Measurements from ENCODE around the gene PPP1R13L.

DNA sequence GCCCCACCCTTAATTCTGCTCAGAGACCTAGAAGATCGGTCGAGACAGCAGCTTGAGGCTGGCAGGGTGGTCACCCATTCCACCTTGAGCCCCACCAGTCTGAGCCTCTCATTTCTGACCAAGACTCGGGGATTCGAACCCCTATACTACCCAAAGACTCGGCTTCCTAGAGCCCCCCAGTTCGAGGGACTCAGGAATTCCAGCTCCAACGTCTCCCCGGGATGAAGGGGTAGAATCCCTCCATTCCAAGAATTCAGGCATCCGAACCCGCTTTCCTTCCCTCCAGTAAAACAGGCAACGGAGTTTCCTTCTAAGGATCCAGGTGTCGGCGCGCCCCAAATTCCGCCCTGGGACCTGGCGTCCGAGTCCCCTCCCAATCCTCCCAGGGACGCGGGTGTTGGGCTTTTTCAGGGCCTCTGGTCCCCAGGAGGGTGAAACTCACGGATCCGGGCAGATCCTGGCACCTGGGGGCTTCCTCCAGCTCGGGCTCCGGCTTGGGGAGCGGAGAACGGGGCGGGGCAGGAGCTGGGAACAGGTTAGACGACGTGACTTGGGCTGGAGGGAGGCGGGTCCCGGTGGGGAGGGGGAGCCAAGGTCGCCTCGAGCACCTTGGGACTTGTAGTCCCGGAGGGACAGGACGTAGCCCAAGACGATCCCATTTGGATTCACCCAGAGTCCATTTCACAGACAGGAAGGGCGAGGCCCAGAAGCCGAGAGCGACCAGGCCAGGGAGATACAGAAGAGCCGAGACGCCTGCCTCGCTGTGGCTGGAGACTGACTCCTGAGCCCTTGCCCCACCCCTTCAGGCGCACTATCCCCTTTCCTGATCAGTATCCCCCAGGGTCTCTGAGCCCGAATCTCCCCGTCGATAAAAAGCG lies at the start of gene PPP1R13L:
- TF ChIP-seq POLR2AphosphoS5 (IDR thresholded peaks at IDR 0.05) = no peak
- TF ChIP-seq, protein P1, sequence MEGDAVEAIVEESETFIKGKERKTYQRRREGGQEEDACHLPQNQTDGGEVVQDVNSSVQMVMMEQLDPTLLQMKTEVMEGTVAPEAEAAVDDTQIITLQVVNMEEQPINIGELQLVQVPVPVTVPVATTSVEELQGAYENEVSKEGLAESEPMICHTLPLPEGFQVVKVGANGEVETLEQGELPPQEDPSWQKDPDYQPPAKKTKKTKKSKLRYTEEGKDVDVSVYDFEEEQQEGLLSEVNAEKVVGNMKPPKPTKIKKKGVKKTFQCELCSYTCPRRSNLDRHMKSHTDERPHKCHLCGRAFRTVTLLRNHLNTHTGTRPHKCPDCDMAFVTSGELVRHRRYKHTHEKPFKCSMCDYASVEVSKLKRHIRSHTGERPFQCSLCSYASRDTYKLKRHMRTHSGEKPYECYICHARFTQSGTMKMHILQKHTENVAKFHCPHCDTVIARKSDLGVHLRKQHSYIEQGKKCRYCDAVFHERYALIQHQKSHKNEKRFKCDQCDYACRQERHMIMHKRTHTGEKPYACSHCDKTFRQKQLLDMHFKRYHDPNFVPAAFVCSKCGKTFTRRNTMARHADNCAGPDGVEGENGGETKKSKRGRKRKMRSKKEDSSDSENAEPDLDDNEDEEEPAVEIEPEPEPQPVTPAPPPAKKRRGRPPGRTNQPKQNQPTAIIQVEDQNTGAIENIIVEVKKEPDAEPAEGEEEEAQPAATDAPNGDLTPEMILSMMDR (IDR thresholded peaks at IDR 0.05; ENCODE audit: poor library complexity, severe bottlenecking) = no peak
- no peak for TF ChIP-seq EP300 (conservative IDR thresholded peaks at IDR 0.05; ENCODE audit: poor library complexity, severe bottlenecking)
- TF ChIP-seq, protein P2, sequence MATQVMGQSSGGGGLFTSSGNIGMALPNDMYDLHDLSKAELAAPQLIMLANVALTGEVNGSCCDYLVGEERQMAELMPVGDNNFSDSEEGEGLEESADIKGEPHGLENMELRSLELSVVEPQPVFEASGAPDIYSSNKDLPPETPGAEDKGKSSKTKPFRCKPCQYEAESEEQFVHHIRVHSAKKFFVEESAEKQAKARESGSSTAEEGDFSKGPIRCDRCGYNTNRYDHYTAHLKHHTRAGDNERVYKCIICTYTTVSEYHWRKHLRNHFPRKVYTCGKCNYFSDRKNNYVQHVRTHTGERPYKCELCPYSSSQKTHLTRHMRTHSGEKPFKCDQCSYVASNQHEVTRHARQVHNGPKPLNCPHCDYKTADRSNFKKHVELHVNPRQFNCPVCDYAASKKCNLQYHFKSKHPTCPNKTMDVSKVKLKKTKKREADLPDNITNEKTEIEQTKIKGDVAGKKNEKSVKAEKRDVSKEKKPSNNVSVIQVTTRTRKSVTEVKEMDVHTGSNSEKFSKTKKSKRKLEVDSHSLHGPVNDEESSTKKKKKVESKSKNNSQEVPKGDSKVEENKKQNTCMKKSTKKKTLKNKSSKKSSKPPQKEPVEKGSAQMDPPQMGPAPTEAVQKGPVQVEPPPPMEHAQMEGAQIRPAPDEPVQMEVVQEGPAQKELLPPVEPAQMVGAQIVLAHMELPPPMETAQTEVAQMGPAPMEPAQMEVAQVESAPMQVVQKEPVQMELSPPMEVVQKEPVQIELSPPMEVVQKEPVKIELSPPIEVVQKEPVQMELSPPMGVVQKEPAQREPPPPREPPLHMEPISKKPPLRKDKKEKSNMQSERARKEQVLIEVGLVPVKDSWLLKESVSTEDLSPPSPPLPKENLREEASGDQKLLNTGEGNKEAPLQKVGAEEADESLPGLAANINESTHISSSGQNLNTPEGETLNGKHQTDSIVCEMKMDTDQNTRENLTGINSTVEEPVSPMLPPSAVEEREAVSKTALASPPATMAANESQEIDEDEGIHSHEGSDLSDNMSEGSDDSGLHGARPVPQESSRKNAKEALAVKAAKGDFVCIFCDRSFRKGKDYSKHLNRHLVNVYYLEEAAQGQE (IDR thresholded peaks at IDR 0.05; ENCODE audit: borderline replicate concordance) = no peak
